Measurements from ENCODE around the gene CDH4.

The CDH4 gene

GRCh38 chr20:61328911-61329558 is 77.0 kb downstream of the CDH4 start:
- DNase-seq (ENCODE audit: low spot score), result no peak

- no peak for DNase-seq (ENCODE audit: low spot score)
These were observed 78.4 kb downstream of the CDH4 start for GRCh38 chr20:61330441-61330840.

- peak; percentile 53 for DNase-seq (ENCODE audit: low spot score)
These were observed 79.5 kb downstream of the CDH4 start for GRCh38 chr20:61331543-61331942.

GRCh38 chr20:61332016-61332975 is 80.2 kb downstream of the CDH4 start:
- no peak for DNase-seq (ENCODE audit: low spot score)

GRCh38 chr20:61333484-61334108 is 81.5 kb downstream of the CDH4 start:
- no peak for DNase-seq (ENCODE audit: low spot score)

- no peak for DNase-seq (ENCODE audit: low spot score)
These were observed 88.1 kb downstream of the CDH4 start for GRCh38 chr20:61340157-61340556.

- no peak for DNase-seq (ENCODE audit: low spot score)
These were observed 89.5 kb downstream of the CDH4 start for GRCh38 chr20:61341605-61342004.

- DNase-seq (ENCODE audit: low spot score), result no peak
These were observed 91.9 kb downstream of the CDH4 start for GRCh38 chr20:61343934-61344333.

GRCh38 chr20:61345656-61346055 is 93.6 kb downstream of the CDH4 start:
- DNase-seq (ENCODE audit: low spot score), result peak; percentile 61

GRCh38 chr20:61346996-61347395 is 94.9 kb downstream of the CDH4 start:
- DNase-seq (ENCODE audit: low spot score), result no peak

- no peak for DNase-seq (ENCODE audit: low spot score)
These were observed 95.4 kb downstream of the CDH4 start for GRCh38 chr20:61347443-61347842.

GRCh38 chr20:61349447-61350165 is 97.5 kb downstream of the CDH4 start:
- no peak for DNase-seq (ENCODE audit: low spot score)

- no peak for DNase-seq (ENCODE audit: low spot score)
These were observed 98.6 kb downstream of the CDH4 start for GRCh38 chr20:61350500-61351250.

GRCh38 chr20:61352346-61353260 is 100.5 kb downstream of the CDH4 start:
- DNase-seq (ENCODE audit: low spot score), result peak; percentile 47

- no peak for DNase-seq (ENCODE audit: low spot score)
These were observed 101.4 kb downstream of the CDH4 start for GRCh38 chr20:61353261-61354000.

GRCh38 chr20:61354001-61354390 is 101.9 kb downstream of the CDH4 start:
- no peak for DNase-seq (ENCODE audit: low spot score)

GRCh38 chr20:61354501-61354900 is 102.4 kb downstream of the CDH4 start:
- no peak for DNase-seq (ENCODE audit: low spot score)

- DNase-seq (ENCODE audit: low spot score), result no peak
These were observed 102.9 kb downstream of the CDH4 start for GRCh38 chr20:61354901-61355495.

GRCh38 chr20:61355585-61355984 is 103.5 kb downstream of the CDH4 start:
- no peak for DNase-seq (ENCODE audit: low spot score)

Data from iPS-NIHi11 (cell line).